ENCODE data around the gene RETREG1. TPM values are rescaled to one million over a fixed set of nuclear protein-coding genes. Genes with fewer than 3 reads are reported as not detected.

RETREG1 gene
- total and polyA plus RNA-seq, 2 experiments from 2014 or later, result 23.8 to 24.0 TPM

DNA sequence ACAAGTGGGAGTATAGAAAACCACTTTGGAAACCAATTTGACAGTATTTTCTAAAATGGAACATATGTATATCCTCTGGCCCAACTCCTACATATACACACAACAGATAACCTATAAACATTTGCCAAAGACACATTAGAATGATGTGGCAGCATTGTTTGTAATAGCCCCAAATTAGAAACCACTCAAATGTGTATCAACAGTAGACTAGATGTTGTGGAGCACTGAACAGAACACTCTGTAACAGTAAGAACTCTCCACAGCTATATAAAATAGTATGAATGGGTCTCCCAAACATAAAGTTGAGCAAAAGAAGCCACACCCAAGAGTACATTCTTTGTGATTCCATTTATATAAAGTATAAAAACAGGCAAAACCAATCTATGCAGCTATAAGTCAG is 157.3 kb downstream of the RETREG1 start:
- Histone ChIP-seq H3K79me2 (peaks cover 68% of the 10 kb centered on the region), H3K4me2 (no peak overlapping the region), H4K20me1 (ENCODE audit: insufficient read depth, poor library complexity, severe bottlenecking) (peaks cover 36% of the 10 kb centered on the region), H2AFZ (no peak overlapping the region), H3K36me3 (replicated peaks; ENCODE audit: insufficient read depth, low read depth) (no peaks in the 10 kb centered on the region), H3K9me3 (ENCODE audit: low read depth) (no peaks in the 10 kb centered on the region), H3K4me1 (ENCODE audit: insufficient read depth) (peaks cover 14% of the 10 kb centered on the region), H3K9me2 (replicated peaks; ENCODE audit: insufficient read depth) (no peaks in the 10 kb centered on the region), H3K27me3 (no peaks in the 10 kb centered on the region), H3K27ac (no peak overlapping the region), H3K4me3 (no peak overlapping the region)
- TF ChIP-seq EZH2phosphoT487 (IDR thresholded peaks at IDR 0.05; ENCODE audit: low read depth, severe bottlenecking, unreplicated experiment) (no peak), EZH2 (IDR thresholded peaks at IDR 0.05; ENCODE audit: borderline replicate concordance) (no peak)
- TF ChIP-seq, protein P1, sequence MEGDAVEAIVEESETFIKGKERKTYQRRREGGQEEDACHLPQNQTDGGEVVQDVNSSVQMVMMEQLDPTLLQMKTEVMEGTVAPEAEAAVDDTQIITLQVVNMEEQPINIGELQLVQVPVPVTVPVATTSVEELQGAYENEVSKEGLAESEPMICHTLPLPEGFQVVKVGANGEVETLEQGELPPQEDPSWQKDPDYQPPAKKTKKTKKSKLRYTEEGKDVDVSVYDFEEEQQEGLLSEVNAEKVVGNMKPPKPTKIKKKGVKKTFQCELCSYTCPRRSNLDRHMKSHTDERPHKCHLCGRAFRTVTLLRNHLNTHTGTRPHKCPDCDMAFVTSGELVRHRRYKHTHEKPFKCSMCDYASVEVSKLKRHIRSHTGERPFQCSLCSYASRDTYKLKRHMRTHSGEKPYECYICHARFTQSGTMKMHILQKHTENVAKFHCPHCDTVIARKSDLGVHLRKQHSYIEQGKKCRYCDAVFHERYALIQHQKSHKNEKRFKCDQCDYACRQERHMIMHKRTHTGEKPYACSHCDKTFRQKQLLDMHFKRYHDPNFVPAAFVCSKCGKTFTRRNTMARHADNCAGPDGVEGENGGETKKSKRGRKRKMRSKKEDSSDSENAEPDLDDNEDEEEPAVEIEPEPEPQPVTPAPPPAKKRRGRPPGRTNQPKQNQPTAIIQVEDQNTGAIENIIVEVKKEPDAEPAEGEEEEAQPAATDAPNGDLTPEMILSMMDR (IDR thresholded peaks at IDR 0.05; ENCODE audit: poor library complexity), result no peak
- no peak for DNase-seq (ENCODE audit: low spot score)

DNA sequence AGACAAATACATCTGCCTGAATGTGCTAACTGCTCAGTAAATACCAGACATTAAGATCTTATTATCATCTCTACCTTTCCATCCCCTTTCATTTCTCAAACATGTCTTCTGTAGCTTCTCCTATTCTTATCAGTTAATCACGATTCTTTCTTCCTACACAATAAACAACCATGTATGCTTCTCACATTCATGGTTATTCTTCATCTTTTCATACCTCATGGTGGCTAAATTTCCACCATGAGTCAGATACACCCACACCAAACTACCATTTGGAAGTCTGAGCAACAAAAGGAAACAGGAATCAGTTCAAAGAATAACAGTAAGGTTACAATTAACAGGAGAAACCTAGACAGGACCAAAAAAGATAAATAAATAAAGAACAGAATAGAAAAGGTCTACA is 158.9 kb downstream of the RETREG1 start:
- H3K9me3 ChIP-seq (ENCODE audit: low read depth), result no peaks in the 10 kb centered on the region
- peaks cover 56% of the 10 kb centered on the region for H3K79me2 ChIP-seq
- H3K27me3 ChIP-seq, result no peaks in the 10 kb centered on the region
- peaks cover 28% of the 10 kb centered on the region for H4K20me1 ChIP-seq (ENCODE audit: insufficient read depth, poor library complexity, severe bottlenecking)
- 82% methylated on average over 1 of the region's 1 CpG for WGBS (ENCODE audit: low lambda C conversion rate, missing lambda C conversion rate)
- no peak for DNase-seq (ENCODE audit: low spot score)
- H3K9me2 ChIP-seq (replicated peaks; ENCODE audit: insufficient read depth), result no peaks in the 10 kb centered on the region
- no peak for TF ChIP-seq EZH2 (IDR thresholded peaks at IDR 0.05; ENCODE audit: borderline replicate concordance)
- TF ChIP-seq, protein P1 (IDR thresholded peaks at IDR 0.05; ENCODE audit: poor library complexity), result no peak
- no peak for TF ChIP-seq EZH2phosphoT487 (IDR thresholded peaks at IDR 0.05; ENCODE audit: low read depth, severe bottlenecking, unreplicated experiment)
- H3K27ac ChIP-seq, result no peak overlapping the region
- H3K36me3 ChIP-seq (replicated peaks; ENCODE audit: insufficient read depth, low read depth), result no peaks in the 10 kb centered on the region
- no peak overlapping the region for H3K4me2 ChIP-seq
- H3K4me1 ChIP-seq (ENCODE audit: insufficient read depth), result peaks cover 8% of the 10 kb centered on the region
- H2AFZ ChIP-seq, result no peak overlapping the region
- no peak overlapping the region for H3K4me3 ChIP-seq

DNA sequence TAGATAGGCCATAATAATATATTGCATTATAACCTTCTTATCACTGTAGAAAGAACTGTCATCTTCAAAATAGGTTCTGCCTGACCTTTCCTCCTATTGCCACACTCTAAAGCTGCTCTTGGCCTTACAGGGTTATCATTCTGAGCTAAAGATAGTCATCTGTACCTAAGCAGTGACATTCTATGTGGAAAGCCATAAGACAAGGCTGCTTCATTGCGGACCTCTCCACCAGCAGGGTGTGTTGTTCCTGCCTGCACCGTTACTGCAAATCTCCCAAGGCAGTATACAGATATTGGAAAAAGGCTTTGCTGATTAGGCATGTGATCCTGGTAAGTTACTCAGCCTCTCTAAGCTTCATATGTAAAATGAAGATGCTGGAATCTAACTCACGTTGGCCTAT is 159.3 kb downstream of the RETREG1 start:
- Histone ChIP-seq H3K9me3 (ENCODE audit: low read depth) (no peaks in the 10 kb centered on the region), H3K27me3 (no peaks in the 10 kb centered on the region), H4K20me1 (ENCODE audit: insufficient read depth, poor library complexity, severe bottlenecking) (peaks cover 28% of the 10 kb centered on the region), H2AFZ (no peak overlapping the region), H3K36me3 (replicated peaks; ENCODE audit: insufficient read depth, low read depth) (no peaks in the 10 kb centered on the region), H3K27ac (no peak overlapping the region), H3K9me2 (replicated peaks; ENCODE audit: insufficient read depth) (no peaks in the 10 kb centered on the region), H3K79me2 (peaks cover 52% of the 10 kb centered on the region), H3K4me1 (ENCODE audit: insufficient read depth) (peaks cover 8% of the 10 kb centered on the region), H3K4me3 (no peak overlapping the region), H3K4me2 (no peak overlapping the region)
- TF ChIP-seq, protein P1 (IDR thresholded peaks at IDR 0.05; ENCODE audit: poor library complexity), result no peak
- TF ChIP-seq EZH2phosphoT487 (IDR thresholded peaks at IDR 0.05; ENCODE audit: low read depth, severe bottlenecking, unreplicated experiment) (no peak), EZH2 (IDR thresholded peaks at IDR 0.05; ENCODE audit: borderline replicate concordance) (no peak)
- WGBS (ENCODE audit: low lambda C conversion rate, missing lambda C conversion rate), result 77% methylated on average over 3 of the region's 3 CpGs
- no peak for DNase-seq (ENCODE audit: low spot score)
